K562 (cell line): ENCODE measurements around the gene CASP6. TPM values are rescaled to one million over a fixed set of nuclear protein-coding genes. Genes with fewer than 3 reads are reported as not detected.

Experiments
- ATAC-seq: fragments of 200-7000 bp; cut with Tn5 transposase; 3 replicates; pipeline ENCODE4 v1.9.1; 2020; ENCODE audit warnings: moderate library complexity
- BruUV-seq: library from RNA; stranded (reverse); fragments of 400-500 nt; replicated peaks from 2 replicates; lab custom pipeline; 2021; lab: Mats Ljungman, UMichigan
- CTCF ChIA-PET: fragments of 300-600 bp; formaldehyde crosslinking; extraction: SDS; loops from one replicate; lab custom pipeline; 2021; ENCODE audit warnings: low intra/inter-chr PET ratio; lab: Yijun Ruan, JAX
- POLR2A ChIA-PET: fragments of 300-600, 350-650 bp; sonication (Branson Sonifier 250); formaldehyde crosslinking; extraction: SDS; loops from one replicate; lab custom pipeline; 2021; ENCODE audit warnings: antibody characterized with exemption, inconsistent platforms; lab: Yijun Ruan, JAX
- DNase-seq, 4 experiments: peaks; one replicate each; pipeline versions ENCODE4 v3.0.0 to v3.0.0-alpha.2; 2011 to 2018; ENCODE audit warnings: low spot score in 3 of 4, mixed read lengths in 3 of 4; ENCODE audit errors: extremely low read depth in 1 of 4
- FAIRE-seq: peaks from 2 replicates; lab custom pipeline; 2011; peaks lifted over from hg19 to GRCh38; lab: Jason Lieb, UNC
- H2AFZ ChIP-seq: 2 replicates; pipeline ENCODE4 v1.6.0; 2011; ENCODE audit warnings: low read depth, low read length, control low read depth, inconsistent platforms
- H3K27ac ChIP-seq: fragments of 200-600 bp; 3 replicates; pipeline ENCODE4 v1.8.0; 2011; ENCODE audit warnings: low read depth, mild to moderate bottlenecking, control low read depth, inconsistent platforms, low read length, moderate library complexity, mixed read lengths; ENCODE audit errors: extremely low read depth
- H3K27me3 ChIP-seq, 2 experiments: fragments of 300-600 bp in 1 of 2; 2 replicates in 1 of 2; 3 replicates in 1 of 2; pipeline versions ENCODE4 v1.6.0 to v1.8.0; 2011; ENCODE audit warnings: inconsistent platforms in 2 of 2, low read length in 2 of 2, mild to moderate bottlenecking in 1 of 2, mixed read lengths in 1 of 2, moderate library complexity in 1 of 2; ENCODE audit not compliant: control insufficient read depth in 2 of 2, insufficient read depth in 2 of 2
- H3K36me3 ChIP-seq: fragments of 300-600 bp; 3 replicates; pipeline ENCODE4 v1.8.0; 2011; ENCODE audit warnings: mild to moderate bottlenecking, low read length, inconsistent platforms; ENCODE audit not compliant: control insufficient read depth, insufficient read depth
- H3K4me1 ChIP-seq, 2 experiments: fragments of 200-600 bp in 1 of 2; replicated peaks in 1 of 2; 2 replicates in 1 of 2; 3 replicates in 1 of 2; pipeline versions ENCODE4 v1.5.1 to v1.8.0; 2011; ENCODE audit warnings: inconsistent platforms in 2 of 2, low read length in 2 of 2, mild to moderate bottlenecking in 1 of 2, mixed read lengths in 1 of 2, moderate library complexity in 1 of 2; ENCODE audit not compliant: control insufficient read depth in 2 of 2, insufficient read depth in 2 of 2
- H3K4me2 ChIP-seq: 2 replicates; pipeline ENCODE4 v1.6.1; 2011; ENCODE audit warnings: low read length, control low read depth, inconsistent platforms, mixed read lengths; ENCODE audit not compliant: insufficient read depth
- H3K4me3 ChIP-seq: fragments of 200-600 bp; sonication (generic), shearing (Covaris generic); 2 replicates; pipeline ENCODE4 v1.5.1; 2016; ENCODE audit warnings: control low read depth, inconsistent platforms
- H3K79me2 ChIP-seq: fragments of 200-600 bp; 3 replicates; pipeline ENCODE4 v1.8.0; 2011; ENCODE audit warnings: low read length, inconsistent platforms; ENCODE audit not compliant: control insufficient read depth, insufficient read depth
- H3K9ac ChIP-seq, 2 experiments: 2 replicates each; pipeline versions ENCODE4 v1.6.0 to v1.6.1; 2011; ENCODE audit warnings: low read depth in 2 of 2, low read length in 2 of 2, control low read depth in 1 of 2, inconsistent platforms in 1 of 2, mild to moderate bottlenecking in 1 of 2, mixed read lengths in 1 of 2; ENCODE audit not compliant: insufficient read depth in 1 of 2
- H3K9me1 ChIP-seq: one replicate; pipeline ENCODE4 v1.6.0; 2011; ENCODE audit warnings: inconsistent platforms, mild to moderate bottlenecking, low read length, moderate library complexity; ENCODE audit not compliant: control insufficient read depth, insufficient read depth
- H3K9me3 ChIP-seq: replicated peaks from 2 replicates; pipeline ENCODE4 v1.5.1; 2011; ENCODE audit warnings: low read depth, low read length, inconsistent platforms; ENCODE audit not compliant: control insufficient read depth, insufficient read depth
- H4K20me1 ChIP-seq: replicated peaks from 2 replicates; pipeline ENCODE4 v1.6.1; 2011; ENCODE audit warnings: low read length, inconsistent platforms, mixed read lengths; ENCODE audit not compliant: control insufficient read depth, insufficient read depth
- BHLHE40 ChIP-seq: IDR thresholded peaks from 2 replicates; pipeline ENCODE4 v1.6.1; 2011; ENCODE audit warnings: low read length, improper control_type of control experiment
- CBFA2T2 ChIP-seq: fragments of 450-650 bp; conservative IDR thresholded peaks from 2 replicates; pipeline ENCODE4 v1.6.1; 2017; ENCODE audit warnings: mild to moderate bottlenecking
- DNMT1 ChIP-seq: fragments of 450-650 bp; IDR thresholded peaks from 2 replicates; pipeline ENCODE4 v1.6.1; 2016; ENCODE audit warnings: antibody characterized with exemption, mild to moderate bottlenecking
- HLTF ChIP-seq: fragments of 450-650 bp; IDR thresholded peaks from 2 replicates; pipeline ENCODE4 v1.6.1; 2016
- KDM1A ChIP-seq, 2 experiments: fragments of 450-650 bp; IDR thresholded peaks; 2 replicates each; pipeline ENCODE4 v1.6.1; 2016; ENCODE audit warnings: mild to moderate bottlenecking in 2 of 2
- KLF16 ChIP-seq: IDR thresholded peaks from 2 replicates; pipeline ENCODE4 v1.6.1; 2016; ENCODE audit warnings: antibody characterized with exemption
- MEIS2 ChIP-seq: fragments of 450-650 bp; IDR thresholded peaks from 2 replicates; pipeline ENCODE4 v1.6.1; 2014; ENCODE audit warnings: mild to moderate bottlenecking; ENCODE audit not compliant: partially characterized antibody
- NCOR1 ChIP-seq: fragments of 450-650 bp; IDR thresholded peaks from 2 replicates; pipeline ENCODE4 v1.6.1; 2016; ENCODE audit warnings: mild to moderate bottlenecking, moderate library complexity
- NR3C1 ChIP-seq: sonication (generic); formaldehyde crosslinking; IDR thresholded peaks from 2 replicates; pipeline ENCODE4 v1.8.1; 2022; ENCODE audit warnings: missing genetic modification reagents
- PURB ChIP-seq: sonication (generic); formaldehyde crosslinking; IDR thresholded peaks from 2 replicates; pipeline ENCODE4 v1.9.0; 2021; ENCODE audit warnings: low read depth, mild to moderate bottlenecking, missing genetic modification reagents
- RAD51 ChIP-seq: fragments of 450-650 bp; IDR thresholded peaks from 2 replicates; pipeline ENCODE4 v1.7.1; 2016; ENCODE audit warnings: low read depth, mild to moderate bottlenecking, borderline replicate concordance
- SMAD1 ChIP-seq: fragments of 150-350 bp; IDR thresholded peaks from 2 replicates; pipeline ENCODE4 v1.6.1; 2014; ENCODE audit warnings: low read length, low read depth; ENCODE audit not compliant: partially characterized antibody
- TAF1 ChIP-seq: IDR thresholded peaks from 2 replicates; pipeline ENCODE4 v1.6.1; 2011; ENCODE audit warnings: mild to moderate bottlenecking, low read length, moderate library complexity; ENCODE audit not compliant: insufficient read depth, control insufficient read depth, severe bottlenecking; ENCODE audit errors: extremely low read depth
- TAL1 ChIP-seq: fragments of 450-650 bp; IDR thresholded peaks from 2 replicates; pipeline ENCODE4 v1.6.1; 2016; ENCODE audit warnings: mild to moderate bottlenecking
- TCF3 ChIP-seq: sonication (generic); formaldehyde crosslinking; IDR thresholded peaks from 2 replicates; pipeline ENCODE4 v1.4.0; 2020; ENCODE audit warnings: mild to moderate bottlenecking, missing genetic modification reagents
- TGIF2 ChIP-seq: sonication (generic); formaldehyde crosslinking; IDR thresholded peaks from 2 replicates; pipeline ENCODE4 v1.8.1; 2022; ENCODE audit warnings: mild to moderate bottlenecking, missing genetic modification reagents, moderate library complexity
- ZNF24 ChIP-seq: fragments of 450-650 bp; IDR thresholded peaks from 2 replicates; pipeline ENCODE4 v1.6.1; 2016
- ZNF316 ChIP-seq: fragments of 450-650 bp; IDR thresholded peaks from 2 replicates; pipeline ENCODE4 v1.6.1; 2016
- WGBS: fragments of 100-300 bp; shearing (Covaris generic); methylation state at CpG from one replicate; pipeline ENCODE4 v1.1.6; 2016; ENCODE audit warnings: low coverage, mixed read lengths; ENCODE audit not compliant: insufficient coverage; ENCODE audit errors: missing lambda C conversion rate; 5-methylcytosine and 5-hydroxymethylcytosine counted together
- in situ Hi-C: fragments of 300-500 bp; cut with MboI; formaldehyde crosslinking; loops from 4 replicates; pipeline ENCODE4 v1.15.0; 2018; ENCODE audit warnings: inconsistent platforms, mixed read lengths
- intact Hi-C: fragments of 100-400 bp; cut with micrococcal nuclease; formaldehyde crosslinking; loops from 2 replicates; pipeline ENCODE4 v1.14.2; 2022
- polyA plus RNA-seq, 8 experiments: library from polyadenylated mRNA; depleted of rRNA in 4 of 8; stranded (reverse) in 5 of 8; unstranded in 3 of 8; fragments of >200 nt; fragmentation: Nextera tagmentation in 2 of 8; fragmentation: Illumina TruSeq in 1 of 8; extraction: Ambion mirVana in 2 of 8; extraction: Trizol in 1 of 8; gene quantifications; 2 replicates each; pipeline versions ENCODE4 v1.2.1 to v1.2.3, GENCODE V29; 2011 to 2014; ENCODE audit warnings: inconsistent platforms in 1 of 8, missing spikeins in 1 of 8
- total RNA-seq, 7 experiments: library from RNA; depleted of rRNA in 6 of 7; stranded (reverse); fragments of >200 nt in 6 of 7; fragmentation: Illumina TruSeq in 2 of 7; extraction: Trizol in 2 of 7; gene quantifications; 2 replicates each; pipeline versions ENCODE4 v1.2.1 to v1.2.3, GENCODE V29; 2011 to 2021; ENCODE audit warnings: low replicate concordance in 1 of 7
- TF ChIP-seq, protein P1 (sequence below), 2 experiments: fragments of 250-450 bp in 1 of 2; fragments of 450-650 bp in 1 of 2; sonication (Bioruptor Pico) in 1 of 2; IDR thresholded peaks; 2 replicates each; pipeline versions ENCODE4 v1.6.1 to v1.8.0; 2016 to 2021; ENCODE audit warnings: mild to moderate bottlenecking in 2 of 2, moderate library complexity in 2 of 2, missing compliant biosample characterization in 1 of 2, missing genetic modification characterization in 1 of 2
- TF ChIP-seq, protein P2 (sequence below), 2 experiments: fragments of 150-350 bp in 1 of 2; IDR thresholded peaks; 2 replicates each; pipeline ENCODE4 v1.6.1; 2012 to 2016; ENCODE audit warnings: low read depth in 2 of 2, low read length in 2 of 2, mild to moderate bottlenecking in 1 of 2, moderate library complexity in 1 of 2

CASP6 gene
- total and polyA plus RNA-seq, 9 of the 15 experiments (the other 6 are each of a cell fraction or from before 2014, with no cell fraction given), result 20.8 to 72.7 (median 39.1) TPM

DNA sequence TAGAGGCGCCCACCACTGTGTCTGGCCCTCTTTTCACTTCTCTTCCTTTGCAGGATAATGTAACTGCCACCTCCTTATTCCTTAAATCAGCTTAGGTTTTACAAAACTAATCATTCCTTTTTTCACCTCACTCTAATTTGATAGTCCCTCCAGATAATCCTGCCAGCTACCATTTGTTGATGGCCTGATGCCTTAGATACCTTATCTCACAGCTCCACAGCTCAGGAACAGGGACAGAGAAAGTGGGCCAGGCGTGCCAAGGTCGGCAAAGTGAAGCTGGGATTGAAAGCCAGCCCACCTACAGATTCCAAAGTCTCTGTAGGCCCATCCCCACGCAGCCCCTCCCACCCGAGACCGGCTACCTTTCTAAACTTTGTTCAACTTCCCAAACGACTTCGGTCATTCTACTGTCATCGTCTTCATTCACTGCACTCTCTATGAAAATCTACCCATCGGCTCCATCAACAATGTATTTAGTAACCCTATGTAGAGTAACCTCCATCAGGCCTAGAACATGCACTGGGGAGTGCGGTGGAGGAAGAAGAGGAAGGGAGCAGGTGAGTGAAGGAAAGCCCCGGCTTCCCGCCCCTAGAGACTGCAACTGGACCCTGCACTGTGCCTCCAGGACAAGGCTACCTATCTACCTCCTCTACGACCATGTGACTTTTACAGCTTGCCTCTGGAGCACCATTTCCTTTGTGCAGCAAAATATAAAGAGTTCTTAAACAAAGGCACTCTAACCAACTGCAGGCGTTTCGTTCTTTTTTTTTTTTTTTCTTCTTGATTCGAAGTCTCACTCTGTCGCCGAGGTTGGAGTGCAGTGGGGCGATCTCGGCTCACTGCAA is 1.5 kb downstream of the CASP6 start:
- H3K4me2 ChIP-seq, result peak overlapping the region; percentile 85
- H3K9me1 ChIP-seq, result no peaks in the 10 kb centered on the region
- peak overlapping the region; percentile 86 to 94 for H3K9ac ChIP-seq
- H3K79me2 ChIP-seq, result peaks cover 34% of the 10 kb centered on the region
- H3K27ac ChIP-seq, result peak overlapping the region; percentile 82
- POLR2A ChIA-PET, result interaction anchor here (0.7 to 1.1 kb wide), 4 partner anchors 8 to 306 kb away, joined by 3 read pairs; no protein-coding TSS in a partner anchor
- intact Hi-C loops, result loop anchor here (2.0 to 10.0 kb wide), 3 partner anchors 27 to 273 kb away; partner anchors contain the start of gene GAR1
- H3K4me3 ChIP-seq, result peak overlapping the region; percentile 80
- BruUV-seq, result TSS peak; percentile 39
- ATAC-seq, result peak; percentile 48
- DNase-seq, result peak; percentile 24 to 45 (median 30)
- peak overlapping the region; percentile 91 for H2AFZ ChIP-seq
- no peak for FAIRE-seq
- peaks cover 29% of the 10 kb centered on the region for H3K36me3 ChIP-seq
- CTCF ChIA-PET, result interaction anchor here (1.9 kb wide), 1 partner anchor 125 kb away, joined by 7 read pairs; no protein-coding TSS in a partner anchor
- no peaks in the 10 kb centered on the region for H3K27me3 ChIP-seq
- no peaks in the 10 kb centered on the region; the same call in 1 of the 2 replicates for H4K20me1 ChIP-seq
- in situ Hi-C loops, result no loop called here
- peaks cover 22 to 24% of the 10 kb centered on the region in 2 experiments for H3K4me1 ChIP-seq
- H3K9me3 ChIP-seq, result no peaks in the 10 kb centered on the region
- 19% methylated on average over 17 of the region's 21 CpGs for WGBS
- TF ChIP-seq NR3C1 (CRISPR knock-in tag) (no peak), RAD51 (peak; percentile 20; the same call in 1 of the 2 replicates), ZNF24 (no peak), KDM1A (IDR thresholded peaks at IDR 0.05) (0 out of 4 replicates have a peak, but pooled peaks of 1 of the 2 experiments have one; percentile 9), TAF1 (no peak), PURB (no peak), BHLHE40 (0 out of 2 replicates have a peak, but pooled peaks have one; percentile 39), KLF16 (no peak), TGIF2 (no peak), TCF3 (CRISPR knock-in tag) (peak; percentile 53), HLTF (no peak), SMAD1 (no peak), DNMT1 (no peak), CBFA2T2 (peak; percentile 55), TAL1 (peak; percentile 58), ZNF316 (no peak), NCOR1 (peak; percentile 50; the same call in 1 of the 2 replicates), MEIS2 (peak; percentile 16)
- TF ChIP-seq, protein P1, sequence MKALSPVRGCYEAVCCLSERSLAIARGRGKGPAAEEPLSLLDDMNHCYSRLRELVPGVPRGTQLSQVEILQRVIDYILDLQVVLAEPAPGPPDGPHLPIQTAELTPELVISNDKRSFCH (CRISPR knock-in tag; IDR thresholded peaks at IDR 0.05), result no peak
- TF ChIP-seq, protein P1 (tag; IDR thresholded peaks at IDR 0.05), result no peak
- TF ChIP-seq, protein P2, sequence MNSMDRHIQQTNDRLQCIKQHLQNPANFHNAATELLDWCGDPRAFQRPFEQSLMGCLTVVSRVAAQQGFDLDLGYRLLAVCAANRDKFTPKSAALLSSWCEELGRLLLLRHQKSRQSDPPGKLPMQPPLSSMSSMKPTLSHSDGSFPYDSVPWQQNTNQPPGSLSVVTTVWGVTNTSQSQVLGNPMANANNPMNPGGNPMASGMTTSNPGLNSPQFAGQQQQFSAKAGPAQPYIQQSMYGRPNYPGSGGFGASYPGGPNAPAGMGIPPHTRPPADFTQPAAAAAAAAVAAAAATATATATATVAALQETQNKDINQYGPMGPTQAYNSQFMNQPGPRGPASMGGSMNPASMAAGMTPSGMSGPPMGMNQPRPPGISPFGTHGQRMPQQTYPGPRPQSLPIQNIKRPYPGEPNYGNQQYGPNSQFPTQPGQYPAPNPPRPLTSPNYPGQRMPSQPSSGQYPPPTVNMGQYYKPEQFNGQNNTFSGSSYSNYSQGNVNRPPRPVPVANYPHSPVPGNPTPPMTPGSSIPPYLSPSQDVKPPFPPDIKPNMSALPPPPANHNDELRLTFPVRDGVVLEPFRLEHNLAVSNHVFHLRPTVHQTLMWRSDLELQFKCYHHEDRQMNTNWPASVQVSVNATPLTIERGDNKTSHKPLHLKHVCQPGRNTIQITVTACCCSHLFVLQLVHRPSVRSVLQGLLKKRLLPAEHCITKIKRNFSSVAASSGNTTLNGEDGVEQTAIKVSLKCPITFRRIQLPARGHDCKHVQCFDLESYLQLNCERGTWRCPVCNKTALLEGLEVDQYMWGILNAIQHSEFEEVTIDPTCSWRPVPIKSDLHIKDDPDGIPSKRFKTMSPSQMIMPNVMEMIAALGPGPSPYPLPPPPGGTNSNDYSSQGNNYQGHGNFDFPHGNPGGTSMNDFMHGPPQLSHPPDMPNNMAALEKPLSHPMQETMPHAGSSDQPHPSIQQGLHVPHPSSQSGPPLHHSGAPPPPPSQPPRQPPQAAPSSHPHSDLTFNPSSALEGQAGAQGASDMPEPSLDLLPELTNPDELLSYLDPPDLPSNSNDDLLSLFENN (IDR thresholded peaks at IDR 0.05; ENCODE audit: low read depth in 2 of 2, low read length in 2 of 2), result 0 out of 4 replicates have a peak, but pooled peaks of 1 of the 2 experiments have one; percentile 28
